T-helper 22 cell (primary cell): ENCODE results near the gene NBAS.
"Not testable (repeated sequence)": the region's sequence is repeated elsewhere in the genome, so short reads cannot be mapped to it uniquely, and the experiment has no call there.

Source experiments
- DNase-seq: peaks from one replicate; pipeline ENCODE4 v3.0.0-alpha.2; 2020; ENCODE audit warnings: low read depth

The NBAS gene

GRCh38 chr2:15359716-15360531, 201.2 kb downstream of the NBAS start:
- no peak for DNase-seq

GRCh38 chr2:15357922-15358321, 203.2 kb downstream of the NBAS start:
- no peak for DNase-seq

- no peak for DNase-seq
These were observed 203.9 kb downstream of the NBAS start for GRCh38 chr2:15357186-15357585.

DNA sequence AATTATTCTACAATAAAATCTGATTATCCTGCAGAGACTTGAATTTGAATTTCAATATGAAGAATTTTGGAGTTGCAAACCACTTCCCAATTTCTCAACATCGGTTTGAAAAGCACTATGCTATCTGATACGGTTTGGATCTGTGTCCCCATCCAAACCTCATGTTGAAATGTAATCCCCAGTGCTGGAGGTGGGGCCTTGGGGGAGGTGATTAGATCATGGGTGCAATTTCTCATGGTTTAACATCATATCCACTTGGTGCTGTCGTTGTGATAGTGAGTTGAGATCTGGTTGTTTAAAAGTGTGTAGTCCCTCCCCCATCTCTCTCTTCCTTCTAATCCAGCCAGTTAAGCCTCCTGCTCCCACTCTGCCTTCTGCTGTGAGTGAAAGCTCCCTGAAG, 205.7 kb downstream of the NBAS start:
- DNase-seq = no peak

DNA sequence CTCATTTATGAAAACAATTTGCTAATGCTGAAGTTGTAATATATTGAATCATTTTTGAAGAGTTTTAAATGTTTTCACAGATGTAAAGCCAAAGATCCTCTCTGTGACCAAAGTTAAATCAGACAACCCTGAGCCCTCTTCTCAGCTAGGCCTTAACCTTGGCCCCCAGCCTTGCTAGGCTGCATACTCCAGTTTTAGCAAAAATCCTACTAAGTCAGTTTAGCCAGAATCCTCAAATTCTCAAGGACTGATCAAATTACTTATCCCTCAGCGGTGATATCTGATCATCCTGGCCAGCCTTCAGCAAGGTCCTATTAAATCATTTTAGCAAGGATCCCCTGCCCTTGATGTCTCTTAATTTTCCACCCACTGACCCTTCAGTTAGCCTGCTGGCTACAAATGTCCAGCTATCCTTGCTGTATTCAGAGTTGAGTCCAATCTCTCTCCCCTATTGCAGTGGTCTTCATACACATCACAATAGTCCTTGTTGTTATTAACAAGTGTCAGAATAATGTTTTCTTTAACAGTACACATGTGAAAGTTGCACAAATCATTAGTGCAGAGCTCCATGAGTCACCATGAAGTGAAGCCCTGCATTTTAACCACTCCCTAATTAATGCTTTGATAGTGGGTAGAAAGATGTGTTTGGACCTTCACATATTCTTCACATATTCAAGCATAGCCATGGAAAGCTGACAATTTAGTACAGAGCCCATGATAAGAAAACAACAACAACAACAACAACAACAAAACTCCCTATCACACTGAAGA, 206.4 kb downstream of the NBAS start:
- no peak for DNase-seq

DNA sequence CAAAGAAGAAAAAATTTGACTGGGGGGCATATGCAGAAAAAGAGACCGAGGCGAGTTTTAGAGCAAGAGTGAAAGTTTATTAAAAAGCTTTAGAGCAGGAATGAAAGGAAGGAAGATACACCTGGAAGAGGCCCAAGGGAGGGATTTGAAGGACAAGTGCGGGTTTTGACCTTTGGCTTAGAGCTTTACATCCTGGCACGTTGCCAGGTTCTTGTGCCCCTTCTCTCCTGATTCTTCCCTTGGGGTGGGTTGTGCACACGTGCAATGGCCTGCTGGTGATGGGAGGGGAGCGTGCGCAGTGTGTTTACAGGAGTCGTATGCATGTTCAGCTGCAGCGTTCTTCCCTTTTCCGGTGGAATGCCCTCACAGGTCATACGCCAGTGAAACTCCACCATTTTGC, 208.8 kb downstream of the NBAS start:
- no peak for DNase-seq

- no peak for DNase-seq
These were observed 212.5 kb downstream of the NBAS start for GRCh38 chr2:15348636-15349035.

DNA sequence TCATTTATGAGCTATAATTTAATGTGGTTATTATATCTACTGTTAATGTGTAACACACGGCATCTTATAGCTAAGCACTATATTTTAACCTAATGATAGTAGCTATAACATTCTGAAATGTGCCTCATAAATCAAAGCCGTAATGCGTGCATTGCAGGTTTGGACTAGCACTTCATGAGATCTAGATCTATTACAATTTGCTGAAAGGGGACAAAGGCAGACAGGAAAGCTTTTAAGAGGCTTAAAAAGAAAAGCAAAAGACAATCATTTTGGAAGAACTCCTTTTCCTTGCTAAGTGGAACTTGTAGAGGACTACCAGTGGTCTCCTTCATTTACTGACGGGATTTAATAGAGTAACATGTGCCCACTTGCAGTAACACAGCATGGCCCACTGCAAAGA, 213.1 kb downstream of the NBAS start:
- DNase-seq = no peak

GRCh38 chr2:15346624-15347023, 214.5 kb downstream of the NBAS start:
- no peak for DNase-seq

DNA sequence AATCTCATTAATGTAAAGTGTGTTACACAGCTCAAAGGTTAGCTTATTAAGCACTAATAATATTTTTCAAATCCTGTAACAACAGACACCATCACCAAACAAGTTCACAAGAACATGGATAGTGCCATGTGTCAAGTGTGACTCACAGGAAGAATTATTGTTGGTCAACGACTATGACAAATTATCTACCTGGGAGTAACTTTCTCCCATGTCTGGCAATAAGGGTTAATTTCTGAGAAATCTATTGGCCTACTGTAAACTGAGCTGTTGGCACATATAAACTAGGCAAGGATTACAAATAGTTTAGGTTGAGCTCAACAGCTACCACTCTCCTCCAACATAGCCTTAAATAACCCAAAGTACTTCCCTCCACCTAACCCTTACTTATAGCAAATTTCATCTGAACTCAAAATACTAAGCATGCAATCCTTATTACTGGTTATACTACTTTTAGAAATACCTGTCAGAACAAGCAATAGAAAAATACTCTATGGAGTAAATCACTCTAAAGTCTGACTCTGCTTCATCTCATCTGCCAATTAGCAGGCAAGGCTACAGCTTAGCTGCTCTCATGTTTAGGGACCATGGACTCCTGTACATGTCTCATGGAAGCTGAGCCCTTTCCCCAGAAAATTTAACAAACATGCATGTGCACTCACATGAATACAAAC, 223.0 kb downstream of the NBAS start:
- DNase-seq = no peak

DNA sequence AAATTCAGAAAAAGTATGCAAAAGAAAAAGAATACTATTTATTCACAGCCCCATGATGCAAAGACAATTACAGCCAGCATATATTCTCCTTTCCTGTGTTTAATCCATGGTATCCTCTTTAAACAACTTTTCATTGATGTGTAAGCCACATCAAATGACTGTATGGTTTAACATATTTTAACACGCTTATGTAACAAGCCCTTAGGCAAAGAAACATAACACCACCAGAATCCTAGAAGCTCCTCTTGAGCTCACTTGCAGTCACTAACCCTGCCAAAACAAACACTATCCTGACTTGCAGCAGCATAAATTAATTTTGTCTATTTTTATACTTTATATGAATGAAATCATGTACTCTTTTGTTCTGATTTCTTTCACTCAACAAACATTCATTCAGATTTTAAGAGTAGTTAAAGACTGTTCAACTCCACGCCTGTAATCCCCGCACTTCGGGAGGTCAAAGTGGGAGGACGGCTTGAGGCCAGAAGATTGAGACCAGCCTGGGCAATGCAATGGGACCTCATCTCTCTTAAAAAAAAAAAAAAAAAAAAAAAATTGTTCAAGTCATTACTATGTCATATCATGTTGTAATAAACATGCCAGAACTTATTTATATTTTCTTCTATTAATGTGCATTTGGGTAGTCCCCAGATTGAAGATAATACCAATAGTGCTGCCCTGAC, 226.3 kb downstream of the NBAS start:
- no peak for DNase-seq

- no peak for DNase-seq
These were observed 229.3 kb downstream of the NBAS start for GRCh38 chr2:15331787-15332186.

DNA sequence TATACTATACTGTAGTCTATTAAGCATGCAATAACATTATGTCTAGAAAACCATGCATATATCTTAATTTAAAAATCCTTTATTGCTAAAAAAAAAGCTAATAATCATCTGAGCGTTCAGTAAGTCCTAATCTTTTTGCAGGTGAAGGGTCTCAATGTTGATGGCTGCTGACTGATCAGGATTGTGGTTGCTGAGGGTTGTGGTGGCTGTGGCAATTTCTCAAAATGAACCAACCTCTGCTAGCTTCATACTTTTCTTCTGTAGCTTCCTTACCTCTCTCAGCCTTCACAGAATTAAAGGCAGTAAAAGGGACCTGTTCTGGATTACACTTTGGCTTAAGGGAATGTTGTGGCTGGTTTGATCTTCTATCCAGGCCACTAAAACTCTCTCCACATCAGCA, 235.8 kb downstream of the NBAS start:
- no peak for DNase-seq

GRCh38 chr2:15323227-15323626, 237.9 kb downstream of the NBAS start:
- no peak for DNase-seq

- not testable (repeated sequence) for DNase-seq
These were observed 239.7 kb downstream of the NBAS start for GRCh38 chr2:15321481-15321880.

DNA sequence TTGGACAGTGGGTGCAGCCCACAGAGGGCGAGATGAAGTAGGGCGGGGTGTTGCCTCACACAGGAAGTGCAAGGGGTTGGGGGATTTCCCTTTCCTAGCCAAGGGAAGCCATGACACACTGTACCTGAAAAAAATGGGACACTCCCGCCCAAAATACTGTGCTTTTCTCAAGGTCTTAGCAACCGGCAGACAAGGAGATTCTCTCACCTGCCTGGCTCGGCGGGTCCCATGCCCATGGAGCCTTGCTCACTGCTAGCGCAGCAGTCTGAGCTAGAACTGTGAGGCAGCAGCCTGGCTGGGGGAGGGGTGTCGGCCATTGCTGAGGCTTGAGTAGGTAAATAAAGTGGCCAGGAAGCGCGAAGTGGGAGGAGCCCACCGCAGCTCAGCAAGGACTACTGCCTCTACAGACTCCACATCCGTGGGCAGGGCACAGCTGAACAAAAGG, 244.7 kb downstream of the NBAS start:
- DNase-seq = peak; percentile 12

DNA sequence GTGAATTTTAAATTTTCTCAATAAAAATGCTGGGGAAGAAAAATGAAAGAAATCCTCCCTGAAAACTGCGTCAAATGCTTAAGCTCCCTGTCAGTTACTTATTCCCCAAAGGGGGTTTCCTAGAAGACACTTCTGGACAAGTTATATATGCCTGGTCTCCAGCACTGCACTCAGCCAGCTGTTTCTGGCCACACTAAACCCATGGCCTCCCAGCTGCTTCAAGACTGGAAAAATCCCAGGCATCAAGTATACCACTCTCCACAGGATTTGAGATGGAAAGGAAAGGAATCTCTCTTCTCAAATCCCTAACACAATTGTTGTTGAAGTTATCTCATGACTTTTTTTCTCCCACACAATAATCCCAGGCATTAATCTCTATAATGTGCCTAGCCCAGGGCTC, 245.7 kb downstream of the NBAS start:
- DNase-seq = no peak

- DNase-seq = no peak
These were observed 247.5 kb downstream of the NBAS start for GRCh38 chr2:15313657-15314056.

DNA sequence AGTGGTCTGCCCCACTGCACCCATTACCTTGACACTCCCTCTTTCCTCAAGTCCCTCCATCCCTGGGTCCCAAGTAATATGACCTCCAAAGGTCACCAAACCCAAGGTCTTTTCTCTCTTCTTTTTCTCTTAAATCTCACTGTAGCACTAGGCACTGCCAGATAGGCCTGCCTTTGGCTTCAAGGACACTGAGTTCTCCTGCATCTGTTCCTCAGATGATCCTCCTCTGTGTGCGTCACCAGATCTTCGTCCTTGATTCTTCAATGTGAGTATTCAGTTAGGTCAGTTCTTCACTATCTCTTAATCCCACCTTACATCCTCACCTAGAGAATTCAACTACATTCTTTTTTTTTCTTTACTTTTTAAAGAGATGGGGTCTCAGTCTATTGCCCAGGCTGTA, 249.2 kb downstream of the NBAS start:
- DNase-seq = no peak

DNA sequence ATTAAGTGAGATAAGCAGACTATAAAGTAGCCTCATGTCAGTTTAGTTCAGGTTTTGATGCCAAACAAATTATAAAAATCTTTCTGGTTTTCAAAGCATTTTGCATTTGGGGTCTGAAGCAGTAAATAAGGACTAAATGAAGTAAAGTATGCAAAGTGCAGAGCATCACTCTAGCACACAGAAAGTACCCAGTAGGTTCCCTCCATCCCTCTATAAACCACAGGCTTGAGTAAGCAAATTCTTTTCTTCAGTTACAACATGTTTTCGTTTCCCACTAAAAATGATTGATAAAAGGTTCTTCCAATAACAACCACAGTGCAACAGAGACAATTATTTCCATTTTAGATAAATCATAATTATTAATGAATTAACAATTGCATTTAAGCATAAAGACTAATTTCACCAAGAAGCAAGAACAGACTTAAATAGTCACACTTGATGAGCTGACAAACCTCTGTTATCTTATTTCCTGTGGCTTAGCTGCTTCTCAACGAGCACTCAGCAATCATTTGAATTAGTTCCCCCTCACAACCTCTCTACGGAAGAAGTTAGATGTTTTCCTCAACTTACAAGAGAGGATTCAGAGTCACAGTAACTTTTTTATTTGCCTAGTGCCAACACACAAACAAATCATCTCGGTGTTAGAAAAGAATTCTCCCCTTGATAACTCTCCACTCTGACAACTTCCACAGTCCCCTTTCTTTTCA, 249.8 kb downstream of the NBAS start:
- DNase-seq = no peak

GRCh38 chr2:15307526-15307925, 253.6 kb downstream of the NBAS start:
- DNase-seq = no peak

DNA sequence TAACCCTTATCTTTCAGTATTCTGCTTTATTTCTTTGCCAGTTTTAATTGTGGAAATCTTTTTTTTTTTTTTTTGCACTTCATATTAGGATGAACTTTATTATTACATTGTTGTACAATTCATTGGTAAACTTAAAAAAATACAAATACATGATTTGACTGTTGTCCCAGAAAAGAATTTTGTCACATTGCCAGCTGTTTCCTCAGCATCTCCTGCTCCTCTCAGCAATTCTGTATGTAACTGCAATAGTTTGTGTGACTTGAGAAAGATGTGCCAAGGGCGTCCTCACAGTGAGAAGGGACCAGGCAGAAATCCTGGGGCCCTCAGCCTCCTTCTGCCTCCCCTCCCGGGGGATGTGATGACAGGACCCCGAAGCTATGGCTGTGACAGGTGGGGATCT, 254.4 kb downstream of the NBAS start:
- DNase-seq = no peak
